M059J (cell line): ENCODE measurements around the gene CD151. TPM values are rescaled to one million over a fixed set of nuclear protein-coding genes. Genes with fewer than 3 reads are reported as not detected.

Experiments used
- DNase-seq: peaks from one replicate; pipeline ENCODE4 v3.0.0-alpha.2; 2012; ENCODE audit warnings: low read depth
- total RNA-seq: library from RNA; depleted of rRNA; stranded (reverse); fragments of >200 nt; shearing (Covaris generic); gene quantifications from 2 replicates; pipeline ENCODE4 v1.2.3, GENCODE V29; 2014

CD151 gene
- total RNA-seq, 1 experiment from 2014 or later, result 642 TPM

DNA sequence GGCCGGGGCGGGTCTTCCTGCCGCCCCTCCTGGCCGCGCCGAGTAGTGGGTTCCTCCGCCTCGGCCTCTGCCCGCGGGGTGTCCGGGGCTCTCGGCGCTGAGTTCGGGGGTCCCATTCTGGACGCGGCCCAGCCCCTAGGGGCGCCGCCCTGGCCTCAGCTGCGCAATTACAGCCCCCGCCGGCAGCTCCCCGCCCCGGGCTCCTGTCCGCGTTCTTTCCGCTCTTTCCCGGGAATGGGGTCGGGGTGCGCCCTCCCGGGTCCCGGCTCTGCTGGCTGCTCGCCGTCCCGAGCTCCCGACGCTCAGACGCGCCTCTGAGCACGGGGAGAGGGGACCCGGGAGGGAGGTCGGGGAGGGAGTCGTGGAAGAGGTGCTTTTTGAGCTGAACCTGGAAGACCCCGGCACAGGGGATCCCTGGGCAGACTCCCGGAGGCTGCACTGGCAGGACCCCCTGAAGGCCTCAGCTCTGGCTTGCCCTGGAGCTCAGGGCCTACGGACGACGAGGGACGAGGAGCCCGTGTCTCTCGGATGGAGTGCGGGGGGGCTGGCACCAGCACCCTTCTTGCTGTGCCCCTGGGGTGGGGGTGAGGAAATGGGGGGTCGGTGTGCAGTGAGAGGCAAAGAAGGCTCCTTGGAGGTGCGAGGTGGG, 10.5 kb downstream of the CD151 start:
- no peak for DNase-seq

GRCh38 chr11:843818-844692, 11.3 kb downstream of the CD151 start:
- DNase-seq, result peak; percentile 96

DNA sequence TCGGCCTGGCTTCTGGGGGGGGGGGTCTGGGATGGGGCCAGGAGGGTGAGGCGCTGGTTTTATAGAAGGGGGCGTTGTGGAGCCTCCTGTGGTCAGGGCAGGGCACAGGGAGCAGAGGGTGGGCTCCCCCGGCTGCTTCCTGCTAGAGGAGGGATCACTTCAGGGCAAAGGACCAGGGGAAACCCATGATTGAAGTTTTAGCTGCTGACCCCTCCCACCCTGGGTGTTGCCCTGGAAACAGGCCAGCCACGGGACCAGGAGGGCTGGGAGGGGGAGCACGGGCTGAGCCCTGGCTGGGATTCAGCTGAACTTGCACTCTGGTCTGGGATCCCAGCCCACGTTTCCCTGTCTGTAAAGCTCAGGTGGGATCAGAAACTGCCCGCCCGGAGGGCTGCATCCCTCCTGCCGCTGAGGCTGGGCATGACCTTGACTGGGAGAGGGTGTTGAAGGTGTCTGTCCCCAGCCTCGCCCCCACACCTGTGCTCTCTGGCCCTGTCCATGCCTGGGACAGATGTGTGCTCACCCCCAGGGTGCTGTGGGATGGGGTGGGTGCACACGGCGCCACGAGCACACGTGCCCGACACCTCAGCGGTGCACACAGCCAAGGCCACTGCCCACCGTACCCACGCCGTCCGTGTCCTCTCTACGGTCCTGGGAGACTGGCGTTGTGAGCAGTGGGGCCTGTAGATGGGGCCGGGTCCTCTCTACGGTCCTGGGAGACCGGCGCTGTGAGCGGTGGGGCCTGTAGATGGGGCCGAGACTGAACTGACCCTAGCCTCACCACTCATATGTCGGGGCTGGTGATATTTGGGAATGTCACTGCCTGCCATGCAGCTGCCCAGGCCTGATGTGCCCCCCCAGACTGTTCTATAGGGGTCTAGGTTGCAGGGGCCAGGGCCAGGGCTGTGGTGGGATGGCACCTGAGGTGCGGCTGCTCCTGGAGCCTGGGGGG, 12.2 kb downstream of the CD151 start:
- DNase-seq, result peak; percentile 87

DNA sequence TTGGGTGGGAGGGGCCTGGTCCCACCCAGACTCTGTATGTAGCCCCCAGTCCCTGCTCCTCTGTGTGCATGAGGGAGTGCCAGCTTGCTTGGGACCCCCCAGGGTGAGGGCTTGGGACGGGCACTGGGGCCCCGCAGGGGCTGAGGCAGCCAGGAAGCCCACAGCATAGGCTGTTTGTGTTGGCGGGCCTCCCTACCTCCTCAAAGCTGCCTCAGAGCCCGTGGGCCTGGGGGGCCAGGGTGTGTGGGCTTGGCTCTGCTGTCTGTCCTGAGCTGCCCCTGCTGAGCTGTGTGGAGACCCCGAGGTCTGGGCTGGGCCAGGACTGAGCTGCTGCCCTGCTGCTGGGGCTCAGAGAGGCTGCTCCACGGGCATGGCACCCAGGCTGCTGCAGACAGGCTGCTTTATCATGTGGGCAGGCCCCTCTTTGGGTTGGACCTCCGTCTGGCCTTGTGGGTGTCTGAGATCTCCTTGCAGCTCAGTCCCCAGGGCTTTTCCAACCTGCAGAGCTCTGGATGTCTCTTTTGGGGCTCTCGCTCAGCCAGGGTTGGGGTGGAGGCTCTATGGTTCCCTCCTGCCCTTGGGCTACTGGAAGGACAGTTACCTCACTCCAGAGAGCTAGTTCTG, 13.2 kb downstream of the CD151 start:
- no peak for DNase-seq

GRCh38 chr11:846496-847098, 13.8 kb downstream of the CD151 start:
- DNase-seq, result no peak

DNA sequence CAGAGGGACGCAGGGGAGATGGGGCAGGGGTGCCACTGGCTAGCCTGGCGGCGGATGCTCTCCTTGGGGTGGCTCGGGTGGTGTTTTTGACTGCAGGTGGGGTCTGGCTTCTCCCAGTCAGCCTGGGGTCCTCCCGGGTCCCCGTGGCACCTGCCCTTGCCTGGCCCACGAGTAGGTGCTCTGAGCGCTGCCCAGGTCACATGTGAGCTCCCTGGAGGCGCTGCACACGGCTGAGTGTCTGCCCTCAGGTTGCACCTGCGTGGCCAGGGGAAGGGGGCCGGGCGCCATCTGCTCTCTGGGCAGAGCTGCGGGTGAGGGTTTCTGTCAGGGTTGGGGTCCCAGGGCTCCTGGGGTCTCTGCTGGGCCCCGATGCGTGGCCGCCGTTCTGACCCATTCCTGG, 15.1 kb downstream of the CD151 start:
- DNase-seq, result no peak

GRCh38 chr11:848380-848931, 15.7 kb downstream of the CD151 start:
- no peak for DNase-seq

DNA sequence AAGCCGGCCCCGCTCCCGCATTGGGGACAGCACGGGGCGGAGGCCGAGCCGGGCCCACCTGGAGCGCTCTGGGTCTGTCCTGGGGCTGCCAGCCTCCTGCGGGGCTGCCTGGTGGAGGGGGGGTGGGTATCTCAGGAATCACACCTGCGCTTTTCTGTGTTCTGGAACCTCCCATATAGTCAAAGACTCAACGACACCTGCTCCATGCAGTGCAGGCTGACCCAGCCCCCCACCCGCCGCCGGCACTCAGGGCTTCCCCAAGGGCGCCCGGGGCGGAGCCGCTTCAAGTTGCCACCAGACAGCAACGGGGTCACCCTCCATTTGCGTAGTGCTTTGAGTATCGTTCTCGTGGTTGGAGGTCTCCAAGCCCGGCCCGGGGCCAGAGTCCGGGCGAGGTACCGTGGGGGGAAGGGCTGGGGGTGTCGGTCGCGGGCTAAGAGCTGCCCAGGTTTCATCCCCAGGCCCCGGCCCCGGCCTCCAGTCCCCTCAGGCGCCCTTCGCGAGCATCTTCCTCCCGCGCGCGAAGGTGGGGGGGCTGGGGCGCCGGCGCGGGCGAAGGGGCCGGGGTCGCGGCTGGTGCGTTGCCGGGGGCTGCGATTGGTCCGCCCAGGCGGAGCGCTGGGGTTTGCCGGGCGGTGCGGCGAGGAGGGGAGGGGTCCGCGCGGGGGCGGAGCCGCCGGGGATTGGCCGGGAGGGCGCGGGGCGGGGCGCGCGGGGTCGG, 16.5 kb downstream of the CD151 start:
- no peak for DNase-seq

DNA sequence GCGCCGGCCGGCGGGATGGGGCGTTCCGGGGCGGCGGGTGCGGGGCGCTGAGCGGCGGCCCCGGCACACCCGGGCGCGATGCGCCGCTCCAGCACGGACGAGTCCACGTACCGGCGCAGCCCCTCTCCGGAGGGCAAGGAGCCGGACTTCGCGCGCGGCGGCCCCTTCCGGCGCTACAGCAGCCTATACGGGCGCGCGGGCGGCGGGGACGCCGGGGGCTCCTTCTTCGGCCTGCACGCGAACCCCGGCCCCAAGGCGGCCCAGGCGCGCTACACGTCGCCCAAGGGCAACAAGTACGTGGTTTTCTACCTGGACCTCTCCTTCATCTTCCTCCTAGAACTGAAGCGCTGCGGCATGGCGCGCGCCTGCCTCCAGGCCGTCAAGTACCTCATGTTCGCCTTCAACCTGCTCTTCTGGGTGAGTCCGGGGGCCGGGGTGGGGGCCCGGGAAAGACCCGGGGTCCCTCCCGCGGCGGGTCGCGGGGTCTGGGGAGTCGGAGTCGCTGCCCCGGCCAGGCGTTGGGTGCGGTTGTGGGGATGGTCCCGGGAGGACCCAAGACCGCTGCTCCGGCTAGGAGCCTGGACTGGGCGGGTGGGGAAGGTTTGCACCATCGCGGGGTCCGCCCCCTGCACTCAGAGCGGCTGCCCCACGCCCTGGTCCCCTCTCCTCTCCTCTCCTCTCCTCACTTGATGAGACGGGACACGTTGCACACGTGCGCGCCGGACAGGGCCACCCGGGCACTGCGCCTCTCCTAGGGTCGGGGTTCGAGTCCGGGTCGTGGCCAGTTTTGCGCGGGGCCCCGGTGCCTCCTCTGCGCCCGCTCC, 17.4 kb downstream of the CD151 start:
- DNase-seq, result no peak

GRCh38 chr11:850775-851763, 18.3 kb downstream of the CD151 start:
- no peak for DNase-seq

GRCh38 chr11:852762-853161, 20.0 kb downstream of the CD151 start:
- DNase-seq, result no peak

DNA sequence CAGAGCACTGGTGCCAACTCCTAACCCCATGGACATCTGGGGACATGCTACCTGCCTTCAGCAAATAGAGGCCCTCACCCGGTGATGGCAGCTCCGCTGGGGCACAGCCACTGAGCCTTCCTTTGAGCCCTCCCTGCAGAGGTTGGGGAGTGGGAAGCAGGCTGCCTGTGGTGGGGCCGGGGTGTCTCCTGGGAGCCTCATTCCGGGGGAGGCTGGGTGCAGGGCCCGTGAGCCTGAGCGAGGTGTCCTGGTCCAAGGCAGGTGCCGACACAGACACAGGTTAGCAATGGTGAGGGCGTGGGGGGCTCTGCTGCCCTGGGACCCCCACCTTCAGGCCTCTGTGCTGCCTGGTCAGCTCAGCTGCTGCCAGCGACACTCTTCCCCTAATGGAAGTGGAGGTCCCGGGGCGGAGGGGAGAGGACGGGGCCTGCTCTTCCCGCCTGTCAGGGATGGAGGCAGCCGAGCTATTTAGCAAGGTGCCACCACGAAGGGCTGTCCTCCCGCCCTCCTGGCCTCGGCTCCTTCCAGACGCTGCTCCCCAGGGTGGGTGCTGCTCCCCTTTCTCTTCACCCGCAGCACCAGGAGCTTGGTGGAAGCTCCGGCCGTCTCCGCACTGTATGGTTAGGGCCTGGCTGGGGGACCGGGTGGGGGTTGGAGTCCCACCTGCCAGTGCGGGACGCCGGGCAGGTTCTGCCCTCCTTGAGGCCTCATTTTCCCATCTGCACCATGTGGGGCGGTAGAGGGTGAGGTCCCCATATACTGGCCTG, 21.1 kb downstream of the CD151 start:
- DNase-seq, result no peak

GRCh38 chr11:854601-855329, 22.0 kb downstream of the CD151 start:
- no peak for DNase-seq

GRCh38 chr11:855330-855674, 22.6 kb downstream of the CD151 start:
- DNase-seq, result no peak

- DNase-seq, result no peak
Observed at GRCh38 chr11:855796-856195, 23.0 kb downstream of the CD151 start.

DNA sequence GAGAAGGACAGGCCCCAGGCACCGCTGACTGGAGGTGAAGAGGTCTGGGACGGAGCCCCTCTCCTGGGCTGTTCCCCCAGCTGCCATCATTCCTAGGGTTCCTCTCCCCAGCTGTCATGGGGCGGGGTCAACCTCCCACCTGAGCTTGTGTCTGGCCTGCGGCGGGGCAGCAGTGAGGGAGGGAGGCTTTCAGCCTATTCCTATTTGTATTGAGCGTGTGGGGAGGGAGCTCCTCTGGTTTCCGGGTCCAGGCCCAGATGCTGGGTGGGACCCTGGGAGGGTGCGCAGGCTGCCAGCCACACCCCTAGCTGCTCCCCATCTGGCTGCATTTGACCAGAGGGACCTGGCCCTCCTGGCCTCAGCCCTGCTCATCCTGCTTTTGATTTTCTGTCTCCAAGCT, 23.6 kb downstream of the CD151 start:
- no peak for DNase-seq
